GM23338 (cell line): ENCODE results near the gene LBX1. TPM values are rescaled to one million over a fixed set of nuclear protein-coding genes. Genes with fewer than 3 reads are reported as not detected.

Experiments used
- ATAC-seq: fragments of 200-7000 bp; cut with Tn5 transposase; 3 replicates; pipeline ENCODE4 v1.9.1; 2020
- DNase-seq: peaks from one replicate; pipeline ENCODE4 v3.0.0-alpha.2; 2015; ENCODE audit warnings: low spot score
- H2AFZ ChIP-seq: fragments of 200-600 bp; sonication (generic); 2 replicates; pipeline ENCODE4 v1.8.0; 2016; ENCODE audit warnings: antibody characterized with exemption, mild to moderate bottlenecking, moderate library complexity
- H3F3A ChIP-seq: fragments of 200-600 bp; sonication (generic); replicated peaks from 2 replicates; pipeline ENCODE4 v1.8.0; 2017; ENCODE audit warnings: antibody characterized with exemption, mixed run types, low read depth
- H3K27ac ChIP-seq: fragments of 200-600 bp; sonication (generic); 2 replicates; pipeline ENCODE4 v1.6.1; 2016; ENCODE audit warnings: low read depth
- H3K27me3 ChIP-seq: fragments of 200-600 bp; sonication (generic); 2 replicates; pipeline ENCODE4 v1.8.0; 2016; ENCODE audit warnings: mild to moderate bottlenecking, mixed run types, moderate library complexity; ENCODE audit not compliant: insufficient read depth
- H3K36me3 ChIP-seq: fragments of 200-600 bp; sonication (generic); 2 replicates; pipeline ENCODE4 v1.8.0; 2016; ENCODE audit warnings: mild to moderate bottlenecking; ENCODE audit not compliant: insufficient read depth
- H3K4me1 ChIP-seq: fragments of 200-600 bp; sonication (generic); 2 replicates; pipeline ENCODE4 v1.8.0; 2016; ENCODE audit warnings: mild to moderate bottlenecking, moderate library complexity; ENCODE audit not compliant: insufficient read depth
- H3K4me2 ChIP-seq: fragments of 200-600 bp; sonication (generic); 2 replicates; pipeline ENCODE4 v1.7.1; 2017; ENCODE audit warnings: mixed run types
- H3K4me3 ChIP-seq: fragments of 200-600 bp; sonication (generic); 2 replicates; pipeline ENCODE4 v1.6.1; 2016; ENCODE audit warnings: mixed run types
- H3K79me2 ChIP-seq: fragments of 200-600 bp; sonication (generic); replicated peaks from 2 replicates; pipeline ENCODE4 v1.8.0; 2017; ENCODE audit warnings: mild to moderate bottlenecking; ENCODE audit not compliant: insufficient read depth
- H3K9me2 ChIP-seq: fragments of 200-600 bp; sonication (generic); 2 replicates; pipeline ENCODE4 v1.8.0; 2017; ENCODE audit not compliant: insufficient read depth
- H4K20me1 ChIP-seq: fragments of 200-600 bp; sonication (generic); replicated peaks from 2 replicates; pipeline ENCODE4 v1.8.0; 2017; ENCODE audit warnings: mild to moderate bottlenecking; ENCODE audit not compliant: insufficient read depth
- H3K27ac Mint-ChIP-seq: 2 replicates; pipeline ENCODE4 v1.8.0; 2020; ENCODE audit warnings: inconsistent platforms, mild to moderate bottlenecking, moderate library complexity, mixed read lengths
- H3K27me3 Mint-ChIP-seq: 3 replicates; pipeline ENCODE4 v1.8.0; 2022; ENCODE audit warnings: low read depth, mild to moderate bottlenecking, moderate library complexity, mixed read lengths, inconsistent platforms; ENCODE audit not compliant: insufficient read depth, poor library complexity
- H3K36me3 Mint-ChIP-seq: 3 replicates; pipeline ENCODE4 v1.8.0; 2021; ENCODE audit warnings: low read depth, mild to moderate bottlenecking, inconsistent platforms, moderate library complexity, mixed read lengths
- H3K4me1 Mint-ChIP-seq: 3 replicates; pipeline ENCODE4 v1.8.0; 2020; ENCODE audit warnings: mild to moderate bottlenecking, inconsistent platforms, mixed read lengths
- H3K4me3 Mint-ChIP-seq: 3 replicates; pipeline ENCODE4 v1.8.0; 2021; ENCODE audit warnings: moderate library complexity, mild to moderate bottlenecking, inconsistent platforms, mixed read lengths
- H3K9me3 Mint-ChIP-seq: 3 replicates; pipeline ENCODE4 v1.8.0; 2020; ENCODE audit warnings: moderate library complexity, mild to moderate bottlenecking, inconsistent platforms, mixed read lengths
- CREB1 ChIP-seq: fragments of 250-450 bp; sonication (Bioruptor Pico); IDR thresholded peaks from 2 replicates; pipeline ENCODE4 v1.5.0; 2020; ENCODE audit warnings: low read depth, mild to moderate bottlenecking, moderate library complexity
- CTCF ChIP-seq, 2 experiments: fragments of 200-600 bp in 1 of 2; sonication (generic) in 1 of 2; conservative IDR thresholded peaks; 2 replicates each; pipeline versions ENCODE4 v1.5.1 to v1.6.1; 2016 to 2017; ENCODE audit warnings: antibody characterized with exemption in 2 of 2, low read depth in 2 of 2, mild to moderate bottlenecking in 2 of 2, moderate library complexity in 1 of 2
- ETS1 ChIP-seq: IDR thresholded peaks from 2 replicates; pipeline ENCODE4 v1.6.1; 2016; ENCODE audit warnings: antibody characterized with exemption
- EZH2 ChIP-seq: fragments of 200-600 bp; sonication (generic); IDR thresholded peaks from one replicate; pipeline ENCODE4 v1.8.0; 2017; ENCODE audit warnings: antibody characterized with exemption, mild to moderate bottlenecking, low read depth; ENCODE audit not compliant: unreplicated experiment
- EZH2phosphoT487 ChIP-seq: fragments of 200-600 bp; sonication (generic); IDR thresholded peaks from one replicate; pipeline ENCODE4 v1.8.1; 2018; ENCODE audit warnings: antibody characterized with exemption; ENCODE audit not compliant: unreplicated experiment
- JUNB ChIP-seq: IDR thresholded peaks from one replicate; pipeline ENCODE4 v1.6.1; 2016; ENCODE audit warnings: antibody characterized with exemption; ENCODE audit not compliant: unreplicated experiment
- NANOG ChIP-seq: IDR thresholded peaks from 2 replicates; pipeline ENCODE4 v1.6.1; 2016; ENCODE audit warnings: antibody characterized with exemption, borderline replicate concordance
- POLR2AphosphoS5 ChIP-seq: IDR thresholded peaks from 2 replicates; pipeline ENCODE4 v1.6.1; 2016; ENCODE audit warnings: antibody characterized with exemption, low read depth
- REST ChIP-seq: IDR thresholded peaks from one replicate; pipeline ENCODE4 v1.6.1; 2018; ENCODE audit warnings: antibody characterized with exemption; ENCODE audit not compliant: unreplicated experiment
- STAT1 ChIP-seq: IDR thresholded peaks from one replicate; pipeline ENCODE4 v1.6.1; 2016; ENCODE audit warnings: antibody characterized with exemption; ENCODE audit not compliant: unreplicated experiment
- ZNF114 ChIP-seq: fragments of 250-450 bp; sonication (Bioruptor Pico); IDR thresholded peaks from 2 replicates; pipeline ENCODE4 v1.5.0; 2020; ENCODE audit warnings: mild to moderate bottlenecking, moderate library complexity
- ZNF331 ChIP-seq: fragments of 250-450 bp; sonication (Bioruptor Pico); IDR thresholded peaks from 2 replicates; pipeline ENCODE4 v1.5.0; 2020; ENCODE audit warnings: low read depth, mild to moderate bottlenecking, moderate library complexity
- ZNF462 ChIP-seq: fragments of 250-450 bp; sonication (Bioruptor Pico); IDR thresholded peaks from 2 replicates; pipeline ENCODE4 v1.5.0; 2020; ENCODE audit warnings: mild to moderate bottlenecking, moderate library complexity
- polyA plus RNA-seq: library from polyadenylated mRNA; unstranded; fragments of >200 nt; fragmentation: Nextera tagmentation; extraction: Ambion mirVana; gene quantifications from 2 replicates; pipeline ENCODE4 v1.2.1, GENCODE V29; 2016
- total RNA-seq: library from RNA; depleted of rRNA; stranded (reverse); fragments of >200 nt; shearing (Covaris generic); gene quantifications from 2 replicates; pipeline ENCODE4 v1.2.3, GENCODE V29; 2014

Gene LBX1
- total and polyA plus RNA-seq, 2 experiments from 2014 or later, result not detected

- H3K4me1 Mint-ChIP-seq, result peaks cover 10% of the 10 kb centered on the region
- no peaks in the 10 kb centered on the region for H3K36me3 ChIP-seq
- H3K4me2 ChIP-seq, result no peak overlapping the region
- ATAC-seq (peak; percentile 25; the same call in 2 of the 3 replicates), DNase-seq (no peak)
- no peaks in the 10 kb centered on the region for H3F3A ChIP-seq
- H3K27me3 Mint-ChIP-seq, result peaks cover 19% of the 10 kb centered on the region
- no peak overlapping the region for H3K27ac ChIP-seq
- H3K79me2 ChIP-seq, result no peaks in the 10 kb centered on the region
- peaks cover 20% of the 10 kb centered on the region; the same call in 1 of the 2 replicates for H3K27me3 ChIP-seq
- no peaks in the 10 kb centered on the region for H3K9me2 ChIP-seq
- no peaks in the 10 kb centered on the region for H4K20me1 ChIP-seq
- H3K27ac Mint-ChIP-seq, result no peak overlapping the region
- no peaks in the 10 kb centered on the region for H3K9me3 Mint-ChIP-seq
- TF ChIP-seq ZNF114 (CRISPR knock-in tag) (no peak), ZNF462 (CRISPR knock-in tag) (no peak), JUNB (no peak), REST (no peak), ZNF331 (CRISPR knock-in tag) (no peak), CTCF (conservative IDR thresholded peaks at IDR 0.05; ENCODE audit: low read depth in 2 of 2) (no peak), STAT1 (no peak), EZH2 (no peak), NANOG (no peak), CREB1 (no peak), ETS1 (no peak), POLR2AphosphoS5 (no peak), EZH2phosphoT487 (no peak)
- H3K4me3 ChIP-seq, result no peak overlapping the region
- H2AFZ ChIP-seq, result no peak overlapping the region
- H3K4me1 ChIP-seq, result peaks cover 6% of the 10 kb centered on the region; the same call in 1 of the 2 replicates
- H3K4me3 Mint-ChIP-seq, result no peak overlapping the region
- H3K36me3 Mint-ChIP-seq, result no peaks in the 10 kb centered on the region
These were observed 19.9 kb upstream of the LBX1 start for GRCh38 chr10:101249171-101249581.
